HEK293 (cell line): Measurements from ENCODE around the gene LHX4.

Source experiments
- CTCF ChIA-PET: fragments of 350-600 bp; formaldehyde crosslinking; extraction: SDS; loops from one replicate; lab custom pipeline; 2021; ENCODE audit warnings: antibody characterized with exemption; lab: Yijun Ruan, JAX
- POLR2A ChIA-PET: fragments of 300-600 bp; formaldehyde crosslinking; extraction: SDS; loops from one replicate; lab custom pipeline; 2020; ENCODE audit warnings: antibody characterized with exemption, inconsistent platforms; lab: Yijun Ruan, JAX
- H3K27ac ChIP-seq: fragments of 200-500 bp; sonication (Bioruptor generic); 2 replicates; pipeline ENCODE4 v1.5.1; 2014; ENCODE audit warnings: low read depth, low read length, control low read depth, inconsistent platforms; ENCODE audit errors: extremely low read depth
- H3K36me3 ChIP-seq, 2 experiments: fragments of 200-500 bp in 1 of 2; sonication (Bioruptor generic) in 1 of 2; 1 replicate in 1 of 2; 2 replicates in 1 of 2; pipeline ENCODE4 v1.5.1; 2014 to 2017; ENCODE audit warnings: inconsistent platforms in 2 of 2, low read length in 2 of 2; ENCODE audit not compliant: control insufficient read depth in 2 of 2, insufficient read depth in 1 of 2
- H3K4me1 ChIP-seq: fragments of 200-500 bp; sonication (Bioruptor generic); 2 replicates; pipeline ENCODE4 v1.5.1; 2014; ENCODE audit warnings: mild to moderate bottlenecking, low read length, inconsistent platforms; ENCODE audit not compliant: control insufficient read depth, insufficient read depth
- H3K4me3 ChIP-seq: 2 replicates; pipeline ENCODE4 v1.5.1; 2011; ENCODE audit warnings: low read depth, mild to moderate bottlenecking, control low read depth, low read length, moderate library complexity
- H3K9me3 ChIP-seq: fragments of 200-500 bp; sonication (Bioruptor generic); 2 replicates; pipeline ENCODE4 v1.5.1; 2014; ENCODE audit warnings: low read depth, low read length, inconsistent platforms; ENCODE audit not compliant: control insufficient read depth, insufficient read depth
- BCL11A ChIP-seq: fragments of 450-650 bp; formaldehyde crosslinking; IDR thresholded peaks from 2 replicates; pipeline ENCODE4 v1.5.1; 2016; ENCODE audit warnings: low read depth, missing biosample characterization, missing genetic modification characterization
- ZBTB7A ChIP-seq: fragments of 450-650 bp; formaldehyde crosslinking; IDR thresholded peaks from 2 replicates; pipeline ENCODE4 v1.5.1; 2016; ENCODE audit warnings: low read depth, missing biosample characterization, missing genetic modification characterization
- ZNF610 ChIP-seq: fragments of 450-650 bp; formaldehyde crosslinking; IDR thresholded peaks from 2 replicates; pipeline ENCODE4 v1.5.1; 2016; ENCODE audit warnings: missing biosample characterization, missing genetic modification characterization, borderline replicate concordance
- ZNF629 ChIP-seq: fragments of 450-650 bp; formaldehyde crosslinking; IDR thresholded peaks from 2 replicates; pipeline ENCODE4 v1.5.1; 2017; ENCODE audit warnings: missing biosample characterization, missing genetic modification characterization
- ZNF768 ChIP-seq: fragments of 450-650 bp; formaldehyde crosslinking; IDR thresholded peaks from 2 replicates; pipeline ENCODE4 v1.5.1; 2018; ENCODE audit warnings: missing biosample characterization, mild to moderate bottlenecking, missing genetic modification characterization
- TF ChIP-seq, protein P1 (sequence below): fragments of 450-650 bp; formaldehyde crosslinking; IDR thresholded peaks from 2 replicates; pipeline ENCODE4 v1.5.1; 2016; ENCODE audit warnings: missing biosample characterization, missing genetic modification characterization
- TF ChIP-seq, protein P2 (sequence below): fragments of 450-650 bp; formaldehyde crosslinking; IDR thresholded peaks from 2 replicates; pipeline ENCODE4 v1.5.1; 2016; ENCODE audit warnings: missing biosample characterization, missing genetic modification characterization, low read depth
- TF ChIP-seq, protein P3 (sequence below): fragments of 450-650 bp; formaldehyde crosslinking; optimal IDR thresholded peaks from 2 replicates; pipeline ENCODE3; 2016; ENCODE audit warnings: missing biosample characterization, mild to moderate bottlenecking, missing genetic modification characterization
- TF ChIP-seq, protein P4 (sequence below): fragments of 450-650 bp; formaldehyde crosslinking; IDR thresholded peaks from 2 replicates; pipeline ENCODE4 v1.5.1; 2016; ENCODE audit warnings: missing biosample characterization, missing genetic modification characterization

LHX4 gene

DNA sequence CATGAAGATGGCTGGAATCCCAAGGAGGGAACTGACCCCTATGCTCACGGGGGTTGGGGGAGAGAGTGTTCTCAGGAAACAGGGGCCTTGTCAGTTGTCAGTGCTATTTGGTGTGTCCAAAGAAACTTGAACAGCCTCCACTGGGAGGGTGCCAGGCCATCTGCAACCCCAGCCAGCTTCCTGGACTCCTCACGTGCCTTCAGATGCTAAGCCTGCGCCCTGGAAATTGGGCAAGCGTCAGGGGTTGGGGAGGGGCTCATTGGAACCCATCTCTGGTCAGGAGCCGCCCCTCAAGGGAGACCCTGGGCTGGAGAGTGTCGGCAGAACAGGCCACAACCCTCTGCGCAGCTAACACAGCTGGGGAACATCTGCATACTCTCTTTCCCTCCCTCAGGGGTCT lies 13.1 kb upstream of the LHX4 start (continued):
- TF ChIP-seq, protein P1, sequence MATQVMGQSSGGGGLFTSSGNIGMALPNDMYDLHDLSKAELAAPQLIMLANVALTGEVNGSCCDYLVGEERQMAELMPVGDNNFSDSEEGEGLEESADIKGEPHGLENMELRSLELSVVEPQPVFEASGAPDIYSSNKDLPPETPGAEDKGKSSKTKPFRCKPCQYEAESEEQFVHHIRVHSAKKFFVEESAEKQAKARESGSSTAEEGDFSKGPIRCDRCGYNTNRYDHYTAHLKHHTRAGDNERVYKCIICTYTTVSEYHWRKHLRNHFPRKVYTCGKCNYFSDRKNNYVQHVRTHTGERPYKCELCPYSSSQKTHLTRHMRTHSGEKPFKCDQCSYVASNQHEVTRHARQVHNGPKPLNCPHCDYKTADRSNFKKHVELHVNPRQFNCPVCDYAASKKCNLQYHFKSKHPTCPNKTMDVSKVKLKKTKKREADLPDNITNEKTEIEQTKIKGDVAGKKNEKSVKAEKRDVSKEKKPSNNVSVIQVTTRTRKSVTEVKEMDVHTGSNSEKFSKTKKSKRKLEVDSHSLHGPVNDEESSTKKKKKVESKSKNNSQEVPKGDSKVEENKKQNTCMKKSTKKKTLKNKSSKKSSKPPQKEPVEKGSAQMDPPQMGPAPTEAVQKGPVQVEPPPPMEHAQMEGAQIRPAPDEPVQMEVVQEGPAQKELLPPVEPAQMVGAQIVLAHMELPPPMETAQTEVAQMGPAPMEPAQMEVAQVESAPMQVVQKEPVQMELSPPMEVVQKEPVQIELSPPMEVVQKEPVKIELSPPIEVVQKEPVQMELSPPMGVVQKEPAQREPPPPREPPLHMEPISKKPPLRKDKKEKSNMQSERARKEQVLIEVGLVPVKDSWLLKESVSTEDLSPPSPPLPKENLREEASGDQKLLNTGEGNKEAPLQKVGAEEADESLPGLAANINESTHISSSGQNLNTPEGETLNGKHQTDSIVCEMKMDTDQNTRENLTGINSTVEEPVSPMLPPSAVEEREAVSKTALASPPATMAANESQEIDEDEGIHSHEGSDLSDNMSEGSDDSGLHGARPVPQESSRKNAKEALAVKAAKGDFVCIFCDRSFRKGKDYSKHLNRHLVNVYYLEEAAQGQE (tag by site-specific recombination) = no peak
- TF ChIP-seq, all 188 proteins: peak for 0

DNA sequence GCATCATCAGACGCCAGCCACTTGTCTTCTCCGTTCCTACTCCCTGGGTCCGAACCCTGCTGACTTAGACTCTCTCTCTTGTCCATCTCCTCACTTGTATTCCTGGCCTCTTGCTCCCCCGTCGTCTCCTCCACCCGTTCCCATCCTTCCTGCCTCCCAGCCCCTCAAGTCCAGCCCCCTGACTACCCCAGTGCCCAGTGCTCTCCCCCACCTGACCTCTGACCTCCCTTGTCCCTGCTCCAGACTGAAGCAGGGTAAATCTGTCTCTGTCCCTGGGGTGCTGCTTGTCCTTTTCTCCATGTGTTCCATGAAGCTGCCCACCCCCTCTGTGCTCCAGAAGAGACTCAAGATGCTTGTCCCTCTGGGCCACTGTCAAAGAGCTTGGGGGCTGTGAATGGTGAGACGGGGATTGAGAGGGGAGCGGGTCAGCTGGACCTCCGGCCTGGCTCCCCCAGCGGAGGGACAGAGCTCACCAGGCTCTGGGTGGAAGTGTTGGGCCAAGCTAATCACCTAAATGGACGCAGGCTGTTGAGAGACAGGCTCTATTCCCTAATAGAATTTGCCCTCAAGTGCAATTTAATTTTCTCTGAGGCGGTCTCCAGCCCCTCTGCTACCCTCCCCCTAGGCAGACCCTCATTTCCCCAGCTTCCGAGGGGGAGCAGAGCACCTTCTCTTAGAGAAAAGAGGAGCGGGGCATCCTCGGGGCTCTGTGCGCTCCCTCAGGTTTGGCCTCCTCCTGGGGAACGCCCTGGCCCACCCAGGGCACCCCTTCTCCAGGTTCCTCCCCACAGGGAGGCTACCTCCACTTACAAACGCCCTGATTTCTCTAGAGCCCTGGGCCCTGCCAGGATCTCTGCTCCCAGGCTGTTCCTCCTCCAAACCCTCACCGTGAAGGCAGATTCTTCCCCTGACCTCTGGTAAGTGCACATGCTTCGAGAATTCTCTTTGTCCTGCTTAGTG lies 11.0 kb upstream of the LHX4 start:
- Histone ChIP-seq H3K27ac (no peak overlapping the region), H3K9me3 (no peaks in the 10 kb centered on the region), H3K36me3 (no peaks in the 10 kb centered on the region), H3K4me3 (no peak overlapping the region)
- POLR2A ChIA-PET = no interaction called here
- TF ChIP-seq, protein P2, sequence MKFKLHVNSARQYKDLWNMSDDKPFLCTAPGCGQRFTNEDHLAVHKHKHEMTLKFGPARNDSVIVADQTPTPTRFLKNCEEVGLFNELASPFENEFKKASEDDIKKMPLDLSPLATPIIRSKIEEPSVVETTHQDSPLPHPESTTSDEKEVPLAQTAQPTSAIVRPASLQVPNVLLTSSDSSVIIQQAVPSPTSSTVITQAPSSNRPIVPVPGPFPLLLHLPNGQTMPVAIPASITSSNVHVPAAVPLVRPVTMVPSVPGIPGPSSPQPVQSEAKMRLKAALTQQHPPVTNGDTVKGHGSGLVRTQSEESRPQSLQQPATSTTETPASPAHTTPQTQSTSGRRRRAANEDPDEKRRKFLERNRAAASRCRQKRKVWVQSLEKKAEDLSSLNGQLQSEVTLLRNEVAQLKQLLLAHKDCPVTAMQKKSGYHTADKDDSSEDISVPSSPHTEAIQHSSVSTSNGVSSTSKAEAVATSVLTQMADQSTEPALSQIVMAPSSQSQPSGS (tag by site-specific recombination) = no peak
- TF ChIP-seq, protein P1 (tag by site-specific recombination) = no peak
- no peak for TF ChIP-seq ZBTB7A
- TF ChIP-seq ZNF629 = no peak
- TF ChIP-seq, protein P3, sequence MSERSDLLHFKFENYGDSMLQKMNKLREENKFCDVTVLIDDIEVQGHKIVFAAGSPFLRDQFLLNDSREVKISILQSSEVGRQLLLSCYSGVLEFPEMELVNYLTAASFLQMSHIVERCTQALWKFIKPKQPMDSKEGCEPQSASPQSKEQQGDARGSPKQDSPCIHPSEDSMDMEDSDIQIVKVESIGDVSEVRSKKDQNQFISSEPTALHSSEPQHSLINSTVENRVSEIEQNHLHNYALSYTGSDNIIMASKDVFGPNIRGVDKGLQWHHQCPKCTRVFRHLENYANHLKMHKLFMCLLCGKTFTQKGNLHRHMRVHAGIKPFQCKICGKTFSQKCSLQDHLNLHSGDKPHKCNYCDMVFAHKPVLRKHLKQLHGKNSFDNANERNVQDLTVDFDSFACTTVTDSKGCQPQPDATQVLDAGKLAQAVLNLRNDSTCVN (tag by site-specific recombination) = no peak
- TF ChIP-seq BCL11A (tag by site-specific recombination) = no peak
- TF ChIP-seq ZNF768 = no peak
- TF ChIP-seq ZNF610 (tag by site-specific recombination) = no peak
- TF ChIP-seq, protein P4, sequence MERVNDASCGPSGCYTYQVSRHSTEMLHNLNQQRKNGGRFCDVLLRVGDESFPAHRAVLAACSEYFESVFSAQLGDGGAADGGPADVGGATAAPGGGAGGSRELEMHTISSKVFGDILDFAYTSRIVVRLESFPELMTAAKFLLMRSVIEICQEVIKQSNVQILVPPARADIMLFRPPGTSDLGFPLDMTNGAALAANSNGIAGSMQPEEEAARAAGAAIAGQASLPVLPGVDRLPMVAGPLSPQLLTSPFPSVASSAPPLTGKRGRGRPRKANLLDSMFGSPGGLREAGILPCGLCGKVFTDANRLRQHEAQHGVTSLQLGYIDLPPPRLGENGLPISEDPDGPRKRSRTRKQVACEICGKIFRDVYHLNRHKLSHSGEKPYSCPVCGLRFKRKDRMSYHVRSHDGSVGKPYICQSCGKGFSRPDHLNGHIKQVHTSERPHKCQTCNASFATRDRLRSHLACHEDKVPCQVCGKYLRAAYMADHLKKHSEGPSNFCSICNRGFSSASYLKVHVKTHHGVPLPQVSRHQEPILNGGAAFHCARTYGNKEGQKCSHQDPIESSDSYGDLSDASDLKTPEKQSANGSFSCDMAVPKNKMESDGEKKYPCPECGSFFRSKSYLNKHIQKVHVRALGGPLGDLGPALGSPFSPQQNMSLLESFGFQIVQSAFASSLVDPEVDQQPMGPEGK (tag by site-specific recombination) = no peak
- TF ChIP-seq, all 188 proteins: peak for 0
- CTCF ChIA-PET = interaction anchor here (0.8 kb wide), 1 partner anchor 410 kb away, joined by 3 read pairs; no protein-coding TSS in a partner anchor
- H3K4me1 ChIP-seq = no peaks in the 10 kb centered on the region
